ENCODE results near the gene TARS3.

Gene TARS3

DNA sequence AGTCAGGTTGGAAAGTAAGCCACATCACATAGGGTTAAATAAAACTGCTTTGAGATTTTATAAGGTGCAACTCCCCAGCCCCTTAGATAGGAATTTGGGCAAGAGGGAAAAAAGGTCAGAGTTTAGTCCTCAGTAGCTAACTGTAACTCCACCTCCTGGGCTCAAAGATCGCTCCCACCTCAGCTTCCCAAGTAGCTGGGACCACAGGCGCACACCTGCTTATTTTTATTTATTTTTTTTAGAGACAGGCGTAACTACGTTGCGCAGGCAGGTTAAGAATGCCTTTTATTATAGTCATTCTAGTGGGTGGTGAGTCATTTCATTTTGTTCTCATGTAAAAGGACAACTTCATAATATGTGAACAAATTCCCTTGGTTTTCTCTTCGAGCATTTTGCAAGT lies 86.8 kb downstream of the TARS3 start (continued):
- TF ChIP-seq, protein P1, sequence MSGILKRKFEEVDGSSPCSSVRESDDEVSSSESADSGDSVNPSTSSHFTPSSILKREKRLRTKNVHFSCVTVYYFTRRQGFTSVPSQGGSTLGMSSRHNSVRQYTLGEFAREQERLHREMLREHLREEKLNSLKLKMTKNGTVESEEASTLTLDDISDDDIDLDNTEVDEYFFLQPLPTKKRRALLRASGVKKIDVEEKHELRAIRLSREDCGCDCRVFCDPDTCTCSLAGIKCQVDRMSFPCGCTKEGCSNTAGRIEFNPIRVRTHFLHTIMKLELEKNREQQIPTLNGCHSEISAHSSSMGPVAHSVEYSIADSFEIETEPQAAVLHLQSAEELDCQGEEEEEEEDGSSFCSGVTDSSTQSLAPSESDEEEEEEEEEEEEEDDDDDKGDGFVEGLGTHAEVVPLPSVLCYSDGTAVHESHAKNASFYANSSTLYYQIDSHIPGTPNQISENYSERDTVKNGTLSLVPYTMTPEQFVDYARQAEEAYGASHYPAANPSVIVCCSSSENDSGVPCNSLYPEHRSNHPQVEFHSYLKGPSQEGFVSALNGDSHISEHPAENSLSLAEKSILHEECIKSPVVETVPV (CRISPR knock-in tag; IDR thresholded peaks at IDR 0.05): no peak
- TF ChIP-seq, protein P2, sequence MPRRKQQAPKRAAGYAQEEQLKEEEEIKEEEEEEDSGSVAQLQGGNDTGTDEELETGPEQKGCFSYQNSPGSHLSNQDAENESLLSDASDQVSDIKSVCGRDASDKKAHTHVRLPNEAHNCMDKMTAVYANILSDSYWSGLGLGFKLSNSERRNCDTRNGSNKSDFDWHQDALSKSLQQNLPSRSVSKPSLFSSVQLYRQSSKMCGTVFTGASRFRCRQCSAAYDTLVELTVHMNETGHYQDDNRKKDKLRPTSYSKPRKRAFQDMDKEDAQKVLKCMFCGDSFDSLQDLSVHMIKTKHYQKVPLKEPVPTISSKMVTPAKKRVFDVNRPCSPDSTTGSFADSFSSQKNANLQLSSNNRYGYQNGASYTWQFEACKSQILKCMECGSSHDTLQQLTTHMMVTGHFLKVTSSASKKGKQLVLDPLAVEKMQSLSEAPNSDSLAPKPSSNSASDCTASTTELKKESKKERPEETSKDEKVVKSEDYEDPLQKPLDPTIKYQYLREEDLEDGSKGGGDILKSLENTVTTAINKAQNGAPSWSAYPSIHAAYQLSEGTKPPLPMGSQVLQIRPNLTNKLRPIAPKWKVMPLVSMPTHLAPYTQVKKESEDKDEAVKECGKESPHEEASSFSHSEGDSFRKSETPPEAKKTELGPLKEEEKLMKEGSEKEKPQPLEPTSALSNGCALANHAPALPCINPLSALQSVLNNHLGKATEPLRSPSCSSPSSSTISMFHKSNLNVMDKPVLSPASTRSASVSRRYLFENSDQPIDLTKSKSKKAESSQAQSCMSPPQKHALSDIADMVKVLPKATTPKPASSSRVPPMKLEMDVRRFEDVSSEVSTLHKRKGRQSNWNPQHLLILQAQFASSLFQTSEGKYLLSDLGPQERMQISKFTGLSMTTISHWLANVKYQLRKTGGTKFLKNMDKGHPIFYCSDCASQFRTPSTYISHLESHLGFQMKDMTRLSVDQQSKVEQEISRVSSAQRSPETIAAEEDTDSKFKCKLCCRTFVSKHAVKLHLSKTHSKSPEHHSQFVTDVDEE (CRISPR knock-in tag; IDR thresholded peaks at IDR 0.05): no peak

DNA sequence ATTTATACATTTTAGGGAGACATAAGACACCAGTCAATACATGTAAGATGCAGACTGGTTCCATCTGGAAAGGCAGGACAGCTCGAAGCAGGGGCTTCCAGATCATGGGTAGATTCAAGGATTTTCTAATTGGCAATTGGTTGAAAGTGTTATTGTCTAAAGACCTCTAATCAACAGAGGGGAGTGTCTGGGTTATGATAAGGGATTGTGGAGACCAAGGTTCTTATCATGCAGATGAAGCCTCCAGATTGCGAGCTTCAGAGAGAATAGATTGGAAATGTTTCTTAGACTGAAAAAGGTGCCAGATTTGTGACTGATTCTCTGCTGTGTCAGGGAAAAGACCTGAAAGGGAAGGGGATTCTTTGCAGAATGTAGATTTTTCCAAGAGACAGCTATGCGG lies 87.2 kb downstream of the TARS3 start:
- ATAC-seq: no peak
- TF ChIP-seq, protein P3, sequence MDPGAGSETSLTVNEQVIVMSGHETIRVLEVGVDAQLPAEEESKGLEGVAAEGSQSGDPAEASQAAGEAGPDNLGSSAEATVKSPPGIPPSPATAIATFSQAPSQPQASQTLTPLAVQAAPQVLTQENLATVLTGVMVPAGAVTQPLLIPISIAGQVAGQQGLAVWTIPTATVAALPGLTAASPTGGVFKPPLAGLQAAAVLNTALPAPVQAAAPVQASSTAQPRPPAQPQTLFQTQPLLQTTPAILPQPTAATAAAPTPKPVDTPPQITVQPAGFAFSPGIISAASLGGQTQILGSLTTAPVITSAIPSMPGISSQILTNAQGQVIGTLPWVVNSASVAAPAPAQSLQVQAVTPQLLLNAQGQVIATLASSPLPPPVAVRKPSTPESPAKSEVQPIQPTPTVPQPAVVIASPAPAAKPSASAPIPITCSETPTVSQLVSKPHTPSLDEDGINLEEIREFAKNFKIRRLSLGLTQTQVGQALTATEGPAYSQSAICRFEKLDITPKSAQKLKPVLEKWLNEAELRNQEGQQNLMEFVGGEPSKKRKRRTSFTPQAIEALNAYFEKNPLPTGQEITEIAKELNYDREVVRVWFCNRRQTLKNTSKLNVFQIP (CRISPR knock-in tag; IDR thresholded peaks at IDR 0.05; ENCODE audit: borderline replicate concordance, low read depth): no peak
- TF ChIP-seq ZC3H10 (CRISPR knock-in tag; IDR thresholded peaks at IDR 0.05) (no peak), CSDC2 (CRISPR knock-in tag; IDR thresholded peaks at IDR 0.05) (no peak), ZNF565 (CRISPR knock-in tag; conservative IDR thresholded peaks at IDR 0.05; ENCODE audit: low read depth) (no peak), ZFP3 (CRISPR knock-in tag; IDR thresholded peaks at IDR 0.05) (no peak), ZFP30 (CRISPR knock-in tag; IDR thresholded peaks at IDR 0.05) (no peak), TOX (CRISPR knock-in tag; IDR thresholded peaks at IDR 0.05; ENCODE audit: borderline replicate concordance) (no peak), ZNF70 (CRISPR knock-in tag; IDR thresholded peaks at IDR 0.05) (no peak), ARNTL (CRISPR knock-in tag; IDR thresholded peaks at IDR 0.05; ENCODE audit: borderline replicate concordance, low read depth) (no peak), TCF4 (CRISPR knock-in tag; IDR thresholded peaks at IDR 0.05; ENCODE audit: borderline replicate concordance) (no peak), PPARA (CRISPR knock-in tag; IDR thresholded peaks at IDR 0.05; ENCODE audit: borderline replicate concordance) (no peak)
- TF ChIP-seq, protein P4, sequence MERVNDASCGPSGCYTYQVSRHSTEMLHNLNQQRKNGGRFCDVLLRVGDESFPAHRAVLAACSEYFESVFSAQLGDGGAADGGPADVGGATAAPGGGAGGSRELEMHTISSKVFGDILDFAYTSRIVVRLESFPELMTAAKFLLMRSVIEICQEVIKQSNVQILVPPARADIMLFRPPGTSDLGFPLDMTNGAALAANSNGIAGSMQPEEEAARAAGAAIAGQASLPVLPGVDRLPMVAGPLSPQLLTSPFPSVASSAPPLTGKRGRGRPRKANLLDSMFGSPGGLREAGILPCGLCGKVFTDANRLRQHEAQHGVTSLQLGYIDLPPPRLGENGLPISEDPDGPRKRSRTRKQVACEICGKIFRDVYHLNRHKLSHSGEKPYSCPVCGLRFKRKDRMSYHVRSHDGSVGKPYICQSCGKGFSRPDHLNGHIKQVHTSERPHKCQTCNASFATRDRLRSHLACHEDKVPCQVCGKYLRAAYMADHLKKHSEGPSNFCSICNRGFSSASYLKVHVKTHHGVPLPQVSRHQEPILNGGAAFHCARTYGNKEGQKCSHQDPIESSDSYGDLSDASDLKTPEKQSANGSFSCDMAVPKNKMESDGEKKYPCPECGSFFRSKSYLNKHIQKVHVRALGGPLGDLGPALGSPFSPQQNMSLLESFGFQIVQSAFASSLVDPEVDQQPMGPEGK (CRISPR knock-in tag; IDR thresholded peaks at IDR 0.05; ENCODE audit: borderline replicate concordance): no peak
- TF ChIP-seq, protein P2 (CRISPR knock-in tag; IDR thresholded peaks at IDR 0.05): no peak

DNA sequence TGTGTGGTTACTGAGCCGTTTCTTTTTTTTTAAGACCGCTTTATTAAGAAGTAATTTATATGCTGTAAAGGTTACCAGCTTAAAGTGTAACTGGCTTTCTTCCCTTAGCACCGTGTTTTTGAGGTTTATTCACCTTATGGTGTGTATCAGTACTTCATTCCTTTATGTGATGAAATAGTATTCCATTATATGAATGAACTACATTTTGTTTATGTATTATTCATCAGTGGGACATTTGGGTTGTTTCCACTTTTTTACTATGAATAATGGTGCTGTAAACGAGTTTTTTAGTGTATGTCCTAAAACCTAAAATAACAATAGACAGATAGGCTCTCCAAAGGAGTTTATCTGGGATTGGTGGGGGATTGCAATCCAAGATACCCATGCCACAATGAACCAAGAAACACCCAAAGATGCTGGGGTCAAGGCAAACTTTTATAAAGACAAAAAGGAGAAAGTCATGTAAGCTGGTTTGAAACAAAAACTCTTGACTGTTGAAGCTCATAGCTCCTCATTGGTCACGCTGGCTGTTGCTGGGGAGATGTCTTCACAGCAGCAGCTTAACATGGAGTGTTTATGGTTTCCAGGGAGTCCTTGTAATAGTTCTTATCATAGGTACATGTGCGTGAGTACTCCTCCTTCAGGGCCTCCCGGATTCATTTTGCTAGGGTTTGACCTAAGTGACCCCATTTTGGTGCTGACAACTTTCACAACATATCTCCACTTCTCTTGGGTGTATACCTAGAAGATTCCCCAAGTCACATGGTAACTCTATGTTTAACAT lies 88.1 kb downstream of the TARS3 start:
- no peak for ATAC-seq
- TF ChIP-seq, protein P5, sequence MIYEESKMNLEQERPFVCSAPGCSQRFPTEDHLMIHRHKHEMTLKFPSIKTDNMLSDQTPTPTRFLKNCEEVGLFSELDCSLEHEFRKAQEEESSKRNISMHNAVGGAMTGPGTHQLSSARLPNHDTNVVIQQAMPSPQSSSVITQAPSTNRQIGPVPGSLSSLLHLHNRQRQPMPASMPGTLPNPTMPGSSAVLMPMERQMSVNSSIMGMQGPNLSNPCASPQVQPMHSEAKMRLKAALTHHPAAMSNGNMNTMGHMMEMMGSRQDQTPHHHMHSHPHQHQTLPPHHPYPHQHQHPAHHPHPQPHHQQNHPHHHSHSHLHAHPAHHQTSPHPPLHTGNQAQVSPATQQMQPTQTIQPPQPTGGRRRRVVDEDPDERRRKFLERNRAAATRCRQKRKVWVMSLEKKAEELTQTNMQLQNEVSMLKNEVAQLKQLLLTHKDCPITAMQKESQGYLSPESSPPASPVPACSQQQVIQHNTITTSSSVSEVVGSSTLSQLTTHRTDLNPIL (CRISPR knock-in tag; IDR thresholded peaks at IDR 0.05; ENCODE audit: low read depth): no peak
- TF ChIP-seq CSDC2 (CRISPR knock-in tag; IDR thresholded peaks at IDR 0.05): no peak
- TF ChIP-seq OSR1 (CRISPR knock-in tag; IDR thresholded peaks at IDR 0.05): no peak
- no peak for TF ChIP-seq ZFP3 (CRISPR knock-in tag; IDR thresholded peaks at IDR 0.05)
- no peak for TF ChIP-seq ARNTL (CRISPR knock-in tag; IDR thresholded peaks at IDR 0.05; ENCODE audit: borderline replicate concordance, low read depth)
- TF ChIP-seq ZNF565 (CRISPR knock-in tag; conservative IDR thresholded peaks at IDR 0.05; ENCODE audit: low read depth): no peak
- no peak for TF ChIP-seq ISL1 (CRISPR knock-in tag; IDR thresholded peaks at IDR 0.05)
- TF ChIP-seq BACH2 (CRISPR knock-in tag; IDR thresholded peaks at IDR 0.05; ENCODE audit: borderline replicate concordance): no peak
- TF ChIP-seq, protein P1 (CRISPR knock-in tag; IDR thresholded peaks at IDR 0.05): no peak
- TF ChIP-seq PPARA (CRISPR knock-in tag; IDR thresholded peaks at IDR 0.05; ENCODE audit: borderline replicate concordance): no peak
- TF ChIP-seq ZFP30 (CRISPR knock-in tag; IDR thresholded peaks at IDR 0.05): no peak
- TF ChIP-seq, protein P2 (CRISPR knock-in tag; IDR thresholded peaks at IDR 0.05): no peak
- no peak for TF ChIP-seq TOX (CRISPR knock-in tag; IDR thresholded peaks at IDR 0.05; ENCODE audit: borderline replicate concordance)
